Endothelial cell of umbilical vein (primary cell): ENCODE measurements around the gene TBC1D10A. TPM values are rescaled to one million over a fixed set of nuclear protein-coding genes. Genes with fewer than 3 reads are reported as not detected.

Source experiments
- BruUV-seq: library from RNA; stranded (reverse); fragments of 400-500 nt; replicated peaks from 2 replicates; lab custom pipeline; 2021; lab: Mats Ljungman, UMichigan
- CTCF ChIA-PET: fragments of 300-600, 350-600 bp; sonication (Branson Sonifier 250); formaldehyde crosslinking; loops from one replicate; lab custom pipeline; 2021; ENCODE audit warnings: antibody characterized with exemption, inconsistent platforms; lab: Charles Lee
- POLR2A ChIA-PET: fragments of 300-600, 350-600 bp; sonication (Branson Sonifier 250); formaldehyde crosslinking; loops from one replicate; lab custom pipeline; 2021; ENCODE audit warnings: antibody characterized with exemption, inconsistent platforms; lab: Charles Lee
- DNase-seq: peaks from one replicate; pipeline ENCODE4 v3.0.0-alpha.2; 2011; ENCODE audit warnings: low read depth, low spot score
- FAIRE-seq: peaks from 2 replicates; lab custom pipeline; 2011; peaks lifted over from hg19 to GRCh38; lab: Jason Lieb, UNC
- H2AFZ ChIP-seq: 2 replicates; pipeline ENCODE4 v1.6.0; 2012; ENCODE audit warnings: low read depth, low read length, control low read depth, inconsistent platforms
- H3K27ac ChIP-seq: 2 replicates; pipeline ENCODE4 v1.5.1; 2011; ENCODE audit warnings: low read depth, mild to moderate bottlenecking, control low read depth, low read length, moderate library complexity; ENCODE audit not compliant: insufficient read depth
- H3K27me3 ChIP-seq, 2 experiments: 2 replicates each; pipeline versions ENCODE4 v1.6.0 to v1.6.1; 2011; ENCODE audit warnings: low read length in 2 of 2, mixed read lengths in 1 of 2; ENCODE audit not compliant: control insufficient read depth in 2 of 2, insufficient read depth in 2 of 2
- H3K36me3 ChIP-seq, 2 experiments: 2 replicates in 1 of 2; 3 replicates in 1 of 2; pipeline ENCODE4 v1.5.1; 2011; ENCODE audit warnings: low read length in 2 of 2, mild to moderate bottlenecking in 1 of 2, moderate library complexity in 1 of 2; ENCODE audit not compliant: control insufficient read depth in 2 of 2, insufficient read depth in 2 of 2; ENCODE audit errors: extremely low read depth in 1 of 2
- H3K4me1 ChIP-seq: 3 replicates; pipeline ENCODE4 v1.5.1; 2011; ENCODE audit warnings: mild to moderate bottlenecking, low read length; ENCODE audit not compliant: control insufficient read depth, insufficient read depth; ENCODE audit errors: extremely low read depth
- H3K4me2 ChIP-seq: 2 replicates; pipeline ENCODE4 v1.6.1; 2011; ENCODE audit warnings: low read length, control low read depth, mixed read lengths; ENCODE audit not compliant: insufficient read depth
- H3K4me3 ChIP-seq, 3 experiments: fragments of 200-600 bp in 1 of 3; sonication (generic), shearing (Covaris generic) in 1 of 3; replicated peaks in 1 of 3; 2 replicates each; pipeline ENCODE4 v1.5.1; 2011 to 2016; ENCODE audit warnings: control low read depth in 3 of 3, low read length in 3 of 3, mild to moderate bottlenecking in 2 of 3, inconsistent platforms in 1 of 3, low read depth in 1 of 3, moderate library complexity in 1 of 3; ENCODE audit not compliant: insufficient read depth in 1 of 3
- H3K79me2 ChIP-seq: 2 replicates; pipeline ENCODE4 v1.6.0; 2012; ENCODE audit warnings: low read length, inconsistent platforms; ENCODE audit not compliant: control insufficient read depth, insufficient read depth
- H3K9ac ChIP-seq: replicated peaks from 2 replicates; pipeline ENCODE3; 2011; ENCODE audit warnings: low read length, control low read depth; ENCODE audit not compliant: insufficient read depth; ENCODE audit errors: extremely low read depth
- H3K9me1 ChIP-seq: replicated peaks from 3 replicates; pipeline ENCODE4 v1.6.0; 2011; ENCODE audit warnings: mild to moderate bottlenecking, low read length; ENCODE audit not compliant: control insufficient read depth, insufficient read depth; ENCODE audit errors: extremely low read depth
- H3K9me3 ChIP-seq: replicated peaks from 2 replicates; pipeline ENCODE4 v1.5.1; 2012; ENCODE audit warnings: low read length, inconsistent platforms; ENCODE audit not compliant: control insufficient read depth, insufficient read depth
- H4K20me1 ChIP-seq: replicated peaks from 2 replicates; pipeline ENCODE3; 2011; ENCODE audit warnings: mild to moderate bottlenecking, low read length; ENCODE audit not compliant: control insufficient read depth, insufficient read depth; ENCODE audit errors: extremely low read depth
- CTCF ChIP-seq, 2 donors: IDR thresholded peaks; 1 replicate in 1 of 2; 2 replicates in 1 of 2; pipeline ENCODE4 v1.5.1; 2011; ENCODE audit warnings: low read length in 2 of 2, mild to moderate bottlenecking in 2 of 2, moderate library complexity in 2 of 2, control low read depth in 1 of 2, inconsistent platforms in 1 of 2, low read depth in 1 of 2; ENCODE audit not compliant: insufficient read depth in 1 of 2; ENCODE audit errors: extremely low read depth in 1 of 2
- EZH2 ChIP-seq: IDR thresholded peaks from 2 replicates; pipeline ENCODE4 v1.6.1; 2012; ENCODE audit warnings: borderline replicate concordance, low read depth, mild to moderate bottlenecking, moderate library complexity, low read length, inconsistent platforms; ENCODE audit not compliant: severe bottlenecking
- GATA2 ChIP-seq: IDR thresholded peaks from 2 replicates; pipeline ENCODE4 v1.7.0; 2011; ENCODE audit warnings: low read depth, mild to moderate bottlenecking, moderate library complexity, mixed read lengths, low read length; ENCODE audit not compliant: insufficient read length, insufficient read depth
- JUN ChIP-seq: IDR thresholded peaks from 2 replicates; pipeline ENCODE4 v1.6.1; 2011; ENCODE audit warnings: borderline replicate concordance, low read depth; ENCODE audit not compliant: insufficient read length, insufficient read depth
- MAX ChIP-seq: IDR thresholded peaks from 2 replicates; pipeline ENCODE4 v1.6.1; 2011; ENCODE audit not compliant: insufficient read depth, insufficient read length
- MYC ChIP-seq: IDR thresholded peaks from one replicate; pipeline ENCODE4 v1.6.1; 2011; ENCODE audit warnings: mild to moderate bottlenecking, low read depth, low read length
- POLR2AphosphoS5 ChIP-seq: IDR thresholded peaks from 2 replicates; pipeline ENCODE4 v1.6.1; 2012; ENCODE audit warnings: low read depth, mild to moderate bottlenecking, control low read depth, low read length, moderate library complexity; ENCODE audit not compliant: insufficient read depth
- dilution Hi-C: fragments of 300-500 bp; cut with MboI; formaldehyde crosslinking; loops from one replicate; pipeline ENCODE4 v1.15.0; 2019; ENCODE audit warnings: low sequenced_read_pairs; ENCODE audit not compliant: extremely low pct_ligation_motif_present
- intact Hi-C: fragments of 100-400 bp; cut with micrococcal nuclease; formaldehyde crosslinking; loops from one replicate; pipeline ENCODE4 v1.10.0; 2022
- polyA plus RNA-seq, 4 experiments: library from polyadenylated mRNA; depleted of rRNA in 3 of 4; stranded (reverse) in 3 of 4; unstranded in 1 of 4; fragments of >200 nt; gene quantifications; 2 replicates each; pipeline versions ENCODE4 v1.2.1 to v1.2.3, GENCODE V29; 2011 to 2012; ENCODE audit warnings: missing spikeins in 1 of 4
- total RNA-seq: library from RNA; stranded (reverse); gene quantifications from 2 replicates; pipeline ENCODE4 v1.2.3, GENCODE V29; 2021

Gene TBC1D10A
- total and polyA plus RNA-seq, 2 donors (not counting 3 experiments of a cell fraction or from before 2014, with no cell fraction given): 10.0 to 11.9 TPM

- intact Hi-C loops (no loop called here), dilution Hi-C loops (no loop called here)
- no TSS peak for BruUV-seq
- Histone ChIP-seq H3K4me3 (no peak overlapping the region), H3K4me2 (no peak overlapping the region), H3K4me1 (peaks cover 13% of the 10 kb centered on the region), H3K9me3 (no peaks in the 10 kb centered on the region), H3K9me1 (no peaks in the 10 kb centered on the region), H3K36me3 (no peaks in the 10 kb centered on the region), H4K20me1 (no peaks in the 10 kb centered on the region), H3K27ac (no peak overlapping the region), H3K79me2 (no peaks in the 10 kb centered on the region), H3K27me3 (no peaks in the 10 kb centered on the region), H2AFZ (no peak overlapping the region), H3K9ac (no peak overlapping the region)
- FAIRE-seq: no peak
- ChIA-PET POLR2A (interaction anchor here (1.1 kb wide), 1 partner anchor 33 kb away, joined by 3 read pairs; no protein-coding TSS in a partner anchor), CTCF (interaction anchor here (1.6 to 14.7 kb wide), 2 partner anchors 32 to 36 kb away, joined by 4 to 164 read pairs; partner anchors contain the start of gene CASTOR1)
- TF ChIP-seq EZH2: no peak
- no peak for TF ChIP-seq MAX
- no peak for TF ChIP-seq GATA2
- TF ChIP-seq JUN: no peak
- no peak for TF ChIP-seq CTCF (IDR thresholded peaks at IDR 0.05; ENCODE audit: extremely low read depth in 1 of 2, insufficient read depth in 1 of 2, low read depth in 1 of 2, low read length in 2 of 2)
- no peak for TF ChIP-seq POLR2AphosphoS5
- TF ChIP-seq MYC: no peak
- no peak for DNase-seq
These were observed 2.6 kb downstream of the TBC1D10A start for GRCh38 chr22:30324014-30324730.
